ENCODE measurements around the gene MEA1.
A peak's percentile ranks its signal among the peaks of the same experiment; 100 is the strongest.

Gene MEA1

DNA sequence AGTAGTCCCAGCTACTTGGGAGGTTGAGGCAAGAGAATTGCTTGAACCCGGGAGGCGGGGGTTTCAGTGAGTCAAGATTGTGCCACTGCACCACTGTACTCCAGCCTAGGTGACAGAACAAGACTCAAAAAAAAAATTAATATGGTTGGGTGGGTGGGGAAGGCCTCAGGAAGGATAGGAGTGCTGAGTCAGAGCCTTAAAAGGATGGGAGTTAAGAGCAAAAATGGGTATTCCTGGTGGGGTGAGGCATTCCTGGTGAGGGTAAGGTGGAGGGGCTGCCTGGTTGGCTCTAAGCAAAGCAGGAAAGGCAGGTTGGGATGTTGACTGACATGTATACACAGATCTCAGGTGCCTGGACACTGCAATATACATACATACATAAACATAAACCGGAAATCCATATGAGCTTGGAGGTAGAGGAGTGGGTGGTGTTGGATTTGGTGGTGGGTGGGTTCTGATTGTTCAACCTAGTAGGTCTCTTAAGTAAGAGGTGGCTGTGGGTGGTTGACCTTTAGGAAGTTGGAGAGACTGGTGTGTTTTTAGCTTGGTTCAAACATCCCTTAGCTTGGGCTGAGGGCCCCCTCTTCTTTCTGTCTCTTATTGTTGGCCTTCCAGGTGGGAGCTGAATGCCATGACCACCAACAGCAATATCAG lies 6.4 kb upstream of the MEA1 start:
- TF ChIP-seq CTCF (IDR thresholded peaks at IDR 0.05): no peak
- no peak for DNase-seq
- Histone ChIP-seq H3K9me3 (no peaks in the 10 kb centered on the region), H3K27me3 (no peaks in the 10 kb centered on the region), H3K27ac (peak overlapping the region in 1 of 2 donors; percentile 86), H3K4me3 (no peak overlapping the region), H3K4me1 (peaks cover 0 to 60% (median 43%) of the 10 kb centered on the region in 4 donors), H3K36me3 (peaks cover 16 to 38% (median 36%) of the 10 kb centered on the region in 3 donors)
- intact Hi-C loops (cut with DNase I; ENCODE audit: low total_unique reads): no loop called here

GRCh38 chr6:43019152-43019551 lies 5.4 kb upstream of the MEA1 start:
- Histone ChIP-seq H3K4me3 (no peak overlapping the region), H3K4me1 (peaks cover 0 to 64% (median 47%) of the 10 kb centered on the region in 4 donors), H3K9me3 (no peaks in the 10 kb centered on the region), H3K27me3 (no peaks in the 10 kb centered on the region), H3K27ac (no peak overlapping the region), H3K36me3 (peaks cover 14 to 31% (median 29%) of the 10 kb centered on the region in 3 donors)
- intact Hi-C loops (cut with DNase I; ENCODE audit: low total_unique reads): no loop called here
- TF ChIP-seq CTCF (IDR thresholded peaks at IDR 0.05): no peak
- no peak for DNase-seq

DNA sequence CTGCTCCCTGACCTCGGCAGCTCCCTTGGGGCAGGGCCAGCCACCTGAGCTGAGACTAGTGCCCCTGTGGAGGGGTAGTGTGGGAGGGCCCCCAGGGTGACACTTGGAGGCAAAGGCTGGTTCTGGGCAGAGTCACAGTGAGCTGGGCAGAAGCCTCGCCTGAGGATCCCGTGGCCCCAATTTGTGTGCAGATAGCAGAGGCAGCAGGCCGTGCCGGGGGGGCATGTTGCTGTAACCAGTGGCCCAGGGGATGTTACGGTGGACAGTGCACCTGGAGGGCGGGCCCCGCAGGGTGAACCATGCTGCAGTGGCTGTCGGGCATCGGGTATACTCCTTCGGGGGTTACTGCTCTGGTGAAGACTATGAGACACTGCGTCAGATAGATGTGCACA lies 3.2 kb upstream of the MEA1 start:
- Histone ChIP-seq H3K4me3 (no peak overlapping the region), H3K27me3 (no peaks in the 10 kb centered on the region), H3K27ac (peak overlapping the region in 1 of 2 donors; percentile 45), H3K4me1 (peaks cover 0 to 58% (median 44%) of the 10 kb centered on the region in 4 donors), H3K9me3 (no peaks in the 10 kb centered on the region), H3K36me3 (peaks cover 14 to 34% (median 30%) of the 10 kb centered on the region in 3 donors)
- DNase-seq: no peak
- no peak for TF ChIP-seq CTCF (IDR thresholded peaks at IDR 0.05)
- intact Hi-C loops (cut with DNase I; ENCODE audit: low total_unique reads): no loop called here

- no peak for TF ChIP-seq CTCF (IDR thresholded peaks at IDR 0.05)
- DNase-seq: no peak
- H3K27ac ChIP-seq: peak overlapping the region in 1 of 2 donors; percentile 45
- H3K9me3 ChIP-seq: no peaks in the 10 kb centered on the region
- peaks cover 0 to 58% (median 45%) of the 10 kb centered on the region in 4 donors for H3K4me1 ChIP-seq
- H3K4me3 ChIP-seq: no peak overlapping the region
- H3K27me3 ChIP-seq: no peaks in the 10 kb centered on the region
- peaks cover 19 to 40% (median 36%) of the 10 kb centered on the region in 3 donors for H3K36me3 ChIP-seq
- intact Hi-C loops (cut with DNase I; ENCODE audit: low total_unique reads): no loop called here
These were observed 2.6 kb upstream of the MEA1 start for GRCh38 chr6:43016176-43016942.

- intact Hi-C loops (cut with DNase I; ENCODE audit: low total_unique reads): loop anchor here (5.0 kb wide), 3 partner anchors 38 to 108 kb away; partner anchors contain the start of genes CNPY3 and CUL7
- H3K4me1 ChIP-seq: peaks cover 0 to 49% (median 41%) of the 10 kb centered on the region in 4 donors
- H3K27me3 ChIP-seq: no peaks in the 10 kb centered on the region
- DNase-seq: no peak
- H3K36me3 ChIP-seq: peaks cover 33 to 53% (median 47%) of the 10 kb centered on the region in 3 donors
- TF ChIP-seq CTCF (IDR thresholded peaks at IDR 0.05): no peak
- peak overlapping the region; percentile 85 to 86 for H3K27ac ChIP-seq
- H3K4me3 ChIP-seq: peak overlapping the region; percentile 71 to 83
- no peaks in the 10 kb centered on the region for H3K9me3 ChIP-seq
These were observed 726 bp upstream of the MEA1 start for GRCh38 chr6:43014434-43014909.

Measured in tibial artery (tissue), 4 donors.